ENCODE measurements around the gene RNF151. TPM values are rescaled to one million over a fixed set of nuclear protein-coding genes. Genes with fewer than 3 reads are reported as not detected.

Gene RNF151
- total and polyA plus RNA-seq, 10 of the 15 experiments (the other 5 are each of a cell fraction or from before 2014, with no cell fraction given): 0.17 to 0.56 TPM; not detected in 8

- TF ChIP-seq YY1 (IDR thresholded peaks at IDR 0.05; ENCODE audit: low read depth, low read length) (0 out of 2 replicates have a peak, but pooled peaks have one; percentile 6), RELA (IDR thresholded peaks at IDR 0.05; ENCODE audit: borderline replicate concordance, partially characterized antibody) (peak; percentile 78), CHD1 (IDR thresholded peaks at IDR 0.05; ENCODE audit: low read depth, low read length) (no peak), JUND (IDR thresholded peaks at IDR 0.05; ENCODE audit: low read depth, low read length) (no peak), BHLHE40 (IDR thresholded peaks at IDR 0.05; ENCODE audit: borderline replicate concordance in 1 of 2, low read depth in 2 of 2, low read length in 1 of 2) (peak in 1 of 2 experiments; percentile 29; a peak in 2 of 4 replicates), SUPT20H (IDR thresholded peaks at IDR 0.05; ENCODE audit: borderline replicate concordance, control insufficient read depth, low read depth, low read length) (no peak), MTA2 (IDR thresholded peaks at IDR 0.05; ENCODE audit: low read depth) (no peak), ZBTB11 (CRISPR knock-in tag; IDR thresholded peaks at IDR 0.05) (no peak), NKRF (conservative IDR thresholded peaks at IDR 0.05) (peak; percentile 13; the same call in 1 of the 2 replicates), DPF2 (IDR thresholded peaks at IDR 0.05) (peak; percentile 20; the same call in 1 of the 2 replicates), ZNF592 (IDR thresholded peaks at IDR 0.05) (peak; percentile 78; the same call in 1 of the 2 replicates), MAX (IDR thresholded peaks at IDR 0.05; ENCODE audit: low read depth, low read length) (peak; percentile 75), ESRRA (IDR thresholded peaks at IDR 0.05; ENCODE audit: low read length) (no peak), MXI1 (IDR thresholded peaks at IDR 0.05; ENCODE audit: low read depth, low read length) (no peak), LARP7 (IDR thresholded peaks at IDR 0.05) (peak; percentile 56; the same call in 1 of the 2 replicates), HDAC6 (IDR thresholded peaks at IDR 0.05; ENCODE audit: unreplicated experiment) (no peak), BACH1 (IDR thresholded peaks at IDR 0.05; ENCODE audit: borderline replicate concordance) (peak; percentile 57), HCFC1 (IDR thresholded peaks at IDR 0.05; ENCODE audit: low read length) (no peak), TBL1XR1 (IDR thresholded peaks at IDR 0.05; ENCODE audit: low read depth, low read length) (no peak), SP1 (IDR thresholded peaks at IDR 0.05; ENCODE audit: low read depth, low read length) (peak; percentile 7)
Observed at GRCh38 chr16:1991948-1992703, 25.5 kb downstream of the RNF151 start (continued).

Measured in GM12878 (cell line).